OCI-LY3 (cell line): ENCODE measurements around the gene KRTAP5-6.

ENCODE experiments used
- EZH2phosphoT487 ChIP-seq: fragments of 200-600 bp; shearing (Covaris generic); IDR thresholded peaks from 2 replicates; pipeline ENCODE4 v1.6.1; 2018; ENCODE audit warnings: antibody characterized with exemption, mixed run types, low read depth
- TF ChIP-seq, protein P1 (sequence below): fragments of 200-600, 300-600 bp; sonication (generic); IDR thresholded peaks from 2 replicates; pipeline ENCODE4 v1.5.1; 2014; ENCODE audit warnings: antibody characterized with exemption, low read length, low read depth

- TF ChIP-seq, protein P1, sequence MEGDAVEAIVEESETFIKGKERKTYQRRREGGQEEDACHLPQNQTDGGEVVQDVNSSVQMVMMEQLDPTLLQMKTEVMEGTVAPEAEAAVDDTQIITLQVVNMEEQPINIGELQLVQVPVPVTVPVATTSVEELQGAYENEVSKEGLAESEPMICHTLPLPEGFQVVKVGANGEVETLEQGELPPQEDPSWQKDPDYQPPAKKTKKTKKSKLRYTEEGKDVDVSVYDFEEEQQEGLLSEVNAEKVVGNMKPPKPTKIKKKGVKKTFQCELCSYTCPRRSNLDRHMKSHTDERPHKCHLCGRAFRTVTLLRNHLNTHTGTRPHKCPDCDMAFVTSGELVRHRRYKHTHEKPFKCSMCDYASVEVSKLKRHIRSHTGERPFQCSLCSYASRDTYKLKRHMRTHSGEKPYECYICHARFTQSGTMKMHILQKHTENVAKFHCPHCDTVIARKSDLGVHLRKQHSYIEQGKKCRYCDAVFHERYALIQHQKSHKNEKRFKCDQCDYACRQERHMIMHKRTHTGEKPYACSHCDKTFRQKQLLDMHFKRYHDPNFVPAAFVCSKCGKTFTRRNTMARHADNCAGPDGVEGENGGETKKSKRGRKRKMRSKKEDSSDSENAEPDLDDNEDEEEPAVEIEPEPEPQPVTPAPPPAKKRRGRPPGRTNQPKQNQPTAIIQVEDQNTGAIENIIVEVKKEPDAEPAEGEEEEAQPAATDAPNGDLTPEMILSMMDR = no peak
- no peak for TF ChIP-seq EZH2phosphoT487
Measured at GRCh38 chr11:1728931-1729691, 32.1 kb downstream of the KRTAP5-6 start.
